GM12865 (cell line): Measurements from ENCODE around the gene DAB1.

Source experiments
- DNase-seq: peaks from one replicate; pipeline ENCODE4 v3.0.0; 2010; ENCODE audit warnings: low read depth
- H3K4me3 ChIP-seq: 2 replicates; pipeline ENCODE4 v1.5.1; 2011; ENCODE audit warnings: mild to moderate bottlenecking, low read depth, low read length, control low read depth
- CTCF ChIP-seq: IDR thresholded peaks from 2 replicates; pipeline ENCODE4 v1.5.1; 2011; ENCODE audit warnings: low read length, control low read depth, low read depth, inconsistent platforms; ENCODE audit not compliant: insufficient read depth; ENCODE audit errors: missing control alignments

Gene DAB1

DNA sequence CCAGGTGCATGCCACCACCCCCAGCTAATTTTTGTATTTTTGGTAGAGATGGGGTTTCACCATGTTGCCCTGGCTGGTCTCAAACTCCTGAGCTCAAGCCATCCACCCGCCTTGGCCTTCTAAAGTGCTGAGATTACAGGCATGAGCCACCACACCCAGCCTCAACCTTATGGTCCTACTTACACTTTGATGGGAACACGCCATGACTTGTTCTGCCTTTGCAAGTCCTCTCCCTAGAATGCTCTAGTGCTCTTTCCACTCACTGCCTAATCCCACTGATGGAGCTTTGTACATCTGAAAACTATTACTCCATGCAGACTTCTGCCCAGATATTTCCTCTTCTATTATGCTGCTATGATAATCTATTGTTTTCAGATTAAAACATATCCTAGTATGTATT lies 174.3 kb downstream of the DAB1 start:
- TF ChIP-seq CTCF: no peak
- DNase-seq: no peak

DNA sequence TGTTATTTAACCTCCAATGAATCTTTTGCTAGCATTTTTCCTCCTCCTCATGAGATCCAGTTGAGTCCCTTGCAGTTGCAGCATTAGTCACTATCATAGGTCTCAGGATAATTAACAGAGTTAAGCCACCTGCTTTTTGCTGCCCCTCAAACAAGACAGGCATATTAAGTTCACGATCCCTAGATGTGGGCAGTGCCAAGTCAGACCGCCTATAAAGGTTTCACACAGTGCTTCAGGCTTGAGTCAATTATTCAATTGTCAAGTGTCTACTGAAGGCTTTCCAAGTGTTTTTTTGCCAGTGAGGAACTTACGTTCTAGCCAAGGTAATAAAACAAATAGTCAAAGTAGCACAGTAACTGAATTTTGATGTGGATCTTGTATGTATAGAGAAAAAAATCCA lies 175.0 kb downstream of the DAB1 start:
- H3K4me3 ChIP-seq: no peak overlapping the region
- no peak for TF ChIP-seq CTCF
- no peak for DNase-seq

More for the DNA sequence above, 174.3 kb downstream of the DAB1 start:
- H3K4me3 ChIP-seq: no peak overlapping the region

GRCh38 chr1:57238233-57238781 lies 185.6 kb downstream of the DAB1 start:
- no peak for DNase-seq
- no peak for TF ChIP-seq CTCF
- H3K4me3 ChIP-seq: no peak overlapping the region

DNA sequence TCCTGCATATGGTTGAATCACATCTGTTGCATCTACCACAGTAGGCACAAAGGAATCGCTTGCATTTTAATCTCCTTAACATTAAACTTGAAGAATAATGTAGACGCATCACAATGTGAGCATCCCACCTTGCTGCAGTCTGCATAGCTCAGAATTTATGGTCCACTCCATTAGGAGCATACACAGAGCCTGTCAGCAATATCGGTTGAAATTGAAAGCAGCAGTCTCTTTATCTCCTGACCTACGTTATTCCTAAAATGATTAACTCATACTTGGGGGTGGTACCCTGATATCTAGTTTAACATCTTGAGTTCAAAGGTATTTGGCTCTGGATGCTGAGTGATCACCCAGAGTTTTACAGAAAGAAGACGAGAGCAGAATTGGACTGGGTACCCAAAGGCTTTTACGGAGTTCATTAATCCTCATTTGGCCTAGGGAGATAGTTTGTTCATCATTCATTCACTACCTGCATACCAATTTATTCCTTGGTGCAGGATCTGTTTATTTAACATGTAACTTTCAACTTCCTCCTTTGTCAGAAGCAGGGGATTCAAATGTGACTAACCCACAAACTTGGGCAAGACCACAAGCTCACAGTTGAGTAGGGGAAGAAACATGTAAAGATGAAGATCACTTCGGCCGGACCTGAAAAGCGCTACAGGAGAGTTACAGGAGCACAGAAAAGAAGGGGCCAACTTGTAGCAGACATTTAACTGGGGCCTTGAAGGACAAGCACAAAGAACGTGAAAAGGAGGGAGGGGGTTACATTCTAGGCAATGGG lies 187.9 kb downstream of the DAB1 start:
- no peak for TF ChIP-seq CTCF
- H3K4me3 ChIP-seq: no peak overlapping the region
- DNase-seq: no peak

- H3K4me3 ChIP-seq: no peak overlapping the region
- TF ChIP-seq CTCF: no peak
- DNase-seq: no peak
Measured at GRCh38 chr1:57234459-57234858, 189.4 kb downstream of the DAB1 start.

DNA sequence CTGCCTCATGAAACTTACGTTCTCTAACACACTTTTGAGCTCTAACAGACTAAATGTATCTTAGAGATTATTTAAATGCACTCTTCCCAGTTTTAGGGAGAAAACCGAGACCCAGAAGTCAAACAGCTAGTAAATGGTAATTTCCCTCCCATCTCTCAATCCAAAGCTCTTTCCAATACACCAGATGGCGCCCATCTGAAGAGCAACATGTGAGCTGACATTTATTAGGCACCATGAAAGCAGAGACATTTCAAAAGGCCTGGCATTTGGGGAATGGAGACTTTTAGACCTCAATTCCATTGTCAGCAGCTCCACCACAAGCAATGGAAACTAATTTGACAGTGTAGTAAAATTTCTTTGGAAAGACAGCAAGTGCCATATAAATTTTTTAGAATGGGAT lies 191.4 kb downstream of the DAB1 start:
- no peak for DNase-seq
- H3K4me3 ChIP-seq: no peak overlapping the region
- TF ChIP-seq CTCF: no peak

GRCh38 chr1:57229998-57230397 lies 193.9 kb downstream of the DAB1 start:
- no peak overlapping the region for H3K4me3 ChIP-seq
- TF ChIP-seq CTCF: no peak
- DNase-seq: no peak
